Mesenchymal stem cell (in vitro differentiated cells and primary cell): ENCODE data around the gene IGF2R.

Experiments used
- DNase-seq: peaks from one replicate; pipeline ENCODE4 v3.0.0-alpha.2; 2013
- H2AFZ ChIP-seq: one replicate; pipeline ENCODE4 v1.6.1; 2013; ENCODE audit warnings: low read depth, mild to moderate bottlenecking, control low read depth, inconsistent platforms, low read length, moderate library complexity
- H2AK5ac ChIP-seq: 2 replicates; pipeline ENCODE4 v1.6.1; 2013; ENCODE audit warnings: low read length, moderate library complexity, mild to moderate bottlenecking, inconsistent platforms; ENCODE audit not compliant: severe bottlenecking
- H2BK120ac ChIP-seq: one replicate; pipeline ENCODE4 v1.6.1; 2013; ENCODE audit warnings: low read depth, mild to moderate bottlenecking, inconsistent platforms, low read length, moderate library complexity
- H2BK12ac ChIP-seq, 2 experiments: one replicate each; pipeline ENCODE4 v1.6.1; 2013; ENCODE audit warnings: inconsistent platforms in 2 of 2, low read length in 2 of 2, mild to moderate bottlenecking in 2 of 2, moderate library complexity in 2 of 2, control low read depth in 1 of 2
- H2BK15ac ChIP-seq: one replicate; pipeline ENCODE4 v1.6.1; 2013; ENCODE audit warnings: mild to moderate bottlenecking, low read depth, inconsistent platforms; ENCODE audit not compliant: poor library complexity, severe bottlenecking
- H2BK5ac ChIP-seq: 2 replicates; pipeline ENCODE4 v1.6.1; 2013; ENCODE audit warnings: low read depth, mild to moderate bottlenecking, low read length, control low read depth, inconsistent platforms; ENCODE audit not compliant: poor library complexity, severe bottlenecking
- H3K14ac ChIP-seq, 2 experiments: one replicate each; pipeline ENCODE4 v1.6.1; 2013; ENCODE audit warnings: inconsistent platforms in 2 of 2, low read length in 2 of 2, control low read depth in 1 of 2, mild to moderate bottlenecking in 1 of 2, moderate library complexity in 1 of 2
- H3K18ac ChIP-seq, 2 experiments: one replicate each; pipeline ENCODE4 v1.6.1; 2013; ENCODE audit warnings: inconsistent platforms in 2 of 2, low read length in 2 of 2, control low read depth in 1 of 2, low read depth in 1 of 2, mild to moderate bottlenecking in 1 of 2
- H3K23ac ChIP-seq, 2 experiments: one replicate each; pipeline ENCODE4 v1.6.1; 2013; ENCODE audit warnings: inconsistent platforms in 2 of 2, low read length in 2 of 2, mild to moderate bottlenecking in 2 of 2, moderate library complexity in 2 of 2, control low read depth in 1 of 2
- H3K27ac ChIP-seq: 2 replicates; pipeline ENCODE4 v1.5.1; 2013; ENCODE audit warnings: mild to moderate bottlenecking, moderate library complexity, low read length, control low read depth, inconsistent platforms; ENCODE audit not compliant: poor library complexity, severe bottlenecking
- H3K27me3 ChIP-seq, 2 experiments: 2 replicates each; pipeline versions ENCODE4 v1.6.1 to v1.7.0; 2013; ENCODE audit warnings: low read length in 2 of 2, mild to moderate bottlenecking in 2 of 2, moderate library complexity in 2 of 2, control low read depth in 1 of 2, inconsistent platforms in 1 of 2; ENCODE audit not compliant: control insufficient read depth in 1 of 2, insufficient read depth in 1 of 2
- H3K36me3 ChIP-seq, 2 experiments: 2 replicates each; pipeline versions ENCODE4 v1.6.1 to v1.7.0; 2013; ENCODE audit warnings: low read length in 2 of 2, control low read depth in 1 of 2, inconsistent platforms in 1 of 2, low read depth in 1 of 2, mild to moderate bottlenecking in 1 of 2; ENCODE audit not compliant: insufficient read depth in 2 of 2, control insufficient read depth in 1 of 2
- H3K4ac ChIP-seq, 2 experiments: one replicate each; pipeline ENCODE4 v1.6.1; 2013; ENCODE audit warnings: inconsistent platforms in 2 of 2, low read length in 2 of 2, mild to moderate bottlenecking in 2 of 2, moderate library complexity in 2 of 2, control low read depth in 1 of 2, low read depth in 1 of 2
- H3K4me1 ChIP-seq: 2 replicates; pipeline ENCODE4 v1.6.1; 2013; ENCODE audit warnings: low read depth, low read length, control low read depth; ENCODE audit not compliant: control insufficient read depth, insufficient read depth
- H3K4me2 ChIP-seq: 2 replicates; pipeline ENCODE4 v1.6.1; 2013; ENCODE audit warnings: low read length, mild to moderate bottlenecking, inconsistent platforms; ENCODE audit not compliant: poor library complexity, severe bottlenecking
- H3K4me3 ChIP-seq, 2 experiments: 2 replicates each; pipeline versions ENCODE4 v1.5.1 to v1.7.0; 2013; ENCODE audit warnings: low read length in 2 of 2, mild to moderate bottlenecking in 2 of 2, control low read depth in 1 of 2, low read depth in 1 of 2; ENCODE audit not compliant: insufficient read depth in 1 of 2
- H3K79me1 ChIP-seq: replicated peaks from 2 replicates; pipeline ENCODE4 v1.6.1; 2013; ENCODE audit warnings: mild to moderate bottlenecking, control low read depth, low read length, inconsistent platforms; ENCODE audit not compliant: poor library complexity, severe bottlenecking
- H3K9ac ChIP-seq: 2 replicates; pipeline ENCODE4 v1.7.0; 2013; ENCODE audit warnings: mild to moderate bottlenecking, low read length, moderate library complexity
- H3K9me3 ChIP-seq: 2 replicates; pipeline ENCODE4 v1.7.0; 2013; ENCODE audit warnings: mild to moderate bottlenecking, low read length; ENCODE audit not compliant: control insufficient read depth
- H4K8ac ChIP-seq: one replicate; pipeline ENCODE4 v1.6.1; 2013; ENCODE audit warnings: inconsistent platforms, mild to moderate bottlenecking, low read length, moderate library complexity
- H4K91ac ChIP-seq: one replicate; pipeline ENCODE4 v1.6.1; 2013; ENCODE audit warnings: mild to moderate bottlenecking, low read length, inconsistent platforms
- WGBS: methylation state at CpG from one replicate; pipeline ENCODE4 v1.1.7; 2013; ENCODE audit warnings: mixed read lengths; 5-methylcytosine and 5-hydroxymethylcytosine counted together

Gene IGF2R

DNA sequence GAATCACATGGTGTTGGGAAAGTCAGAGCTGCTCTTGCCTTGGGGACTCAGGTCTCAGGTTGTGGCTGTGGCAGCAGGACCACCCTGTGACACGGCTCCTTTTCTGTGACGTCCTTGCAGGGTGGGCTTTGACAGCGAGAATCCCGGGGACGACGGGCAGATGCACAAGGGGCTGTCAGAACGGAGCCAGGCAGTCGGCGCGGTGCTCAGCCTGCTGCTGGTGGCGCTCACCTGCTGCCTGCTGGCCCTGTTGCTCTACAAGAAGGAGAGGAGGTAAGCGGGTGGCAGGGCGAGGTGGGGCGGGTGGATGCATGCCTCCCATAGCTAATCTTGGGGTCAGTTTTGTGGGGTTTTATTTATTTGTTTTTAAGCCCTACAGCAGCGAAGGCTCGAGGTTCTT is 133.5 kb downstream of the IGF2R start:
- no peak for DNase-seq
- peaks cover 56 to 88% of the 10 kb centered on the region in 2 experiments for H3K36me3 ChIP-seq
- H3K27me3 ChIP-seq = no peaks in the 10 kb centered on the region
- no peak overlapping the region for H3K27ac ChIP-seq
- no peak overlapping the region for H2AFZ ChIP-seq
- peaks cover 38% of the 10 kb centered on the region for H3K79me1 ChIP-seq
- no peak overlapping the region for H2BK120ac ChIP-seq
- H3K4me2 ChIP-seq = no peak overlapping the region
- no peak overlapping the region for H4K91ac ChIP-seq
- no peak overlapping the region for H3K18ac ChIP-seq
- H3K9ac ChIP-seq = no peak overlapping the region
- no peak overlapping the region for H2BK12ac ChIP-seq
- H3K4me1 ChIP-seq = peaks cover 3% of the 10 kb centered on the region
- H3K9me3 ChIP-seq = no peaks in the 10 kb centered on the region
- no peak overlapping the region for H3K14ac ChIP-seq
- H3K4me3 ChIP-seq = no peak overlapping the region
- no peak overlapping the region for H3K4ac ChIP-seq
- H2BK15ac ChIP-seq = no peak overlapping the region
- H2BK5ac ChIP-seq = no peak overlapping the region
- no peak overlapping the region for H3K23ac ChIP-seq
- no peak overlapping the region for H4K8ac ChIP-seq
- no peak overlapping the region for H2AK5ac ChIP-seq
- 96% methylated on average over 16 of the region's 16 CpGs for WGBS

DNA sequence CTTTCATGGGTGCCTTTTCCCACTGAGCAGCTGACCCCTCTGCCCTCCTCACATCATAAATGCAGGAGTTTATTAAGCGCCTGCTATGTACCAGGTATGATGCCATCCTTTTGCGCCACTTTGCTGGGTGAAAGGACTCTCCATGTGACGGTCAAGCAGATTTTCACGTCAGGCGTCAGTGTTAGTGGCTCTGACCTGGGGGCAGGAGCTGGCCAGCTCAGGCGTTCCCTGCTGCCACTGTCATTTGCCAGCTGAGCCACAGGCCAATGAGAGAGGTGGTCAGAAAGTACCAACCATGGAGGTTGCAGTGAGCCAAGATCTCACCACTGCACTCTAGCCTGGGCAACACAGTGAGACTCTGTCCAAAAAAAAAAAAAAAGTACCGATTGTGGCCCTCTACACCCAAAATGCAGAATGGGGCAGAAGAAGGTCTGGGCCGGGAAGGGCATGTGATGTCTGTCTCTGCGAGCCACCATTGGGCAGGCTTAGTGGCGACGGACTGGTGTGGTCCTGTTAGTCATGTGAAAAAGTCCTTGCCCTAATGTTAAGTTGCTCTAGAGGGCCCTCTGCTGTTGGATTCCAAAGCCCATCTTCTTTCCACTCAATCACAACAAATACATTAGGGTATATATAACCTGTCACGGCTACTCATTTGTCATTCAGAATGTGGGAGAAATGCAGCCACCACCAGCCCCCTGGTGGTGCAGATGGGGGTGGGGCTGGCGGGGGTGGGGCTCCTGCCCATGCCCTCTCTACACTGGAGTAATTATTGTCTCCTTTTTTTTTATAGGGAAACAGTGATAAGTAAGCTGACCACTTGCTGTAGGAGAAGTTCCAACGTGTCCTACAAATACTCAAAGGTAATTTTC is 134.3 kb downstream of the IGF2R start:
- H3K27ac ChIP-seq = no peak overlapping the region
- H3K9me3 ChIP-seq = no peaks in the 10 kb centered on the region
- no peak overlapping the region for H3K4me2 ChIP-seq
- H3K23ac ChIP-seq = no peak overlapping the region
- H4K91ac ChIP-seq = no peak overlapping the region
- H2BK15ac ChIP-seq = no peak overlapping the region
- peak; percentile 32 for DNase-seq
- no peak overlapping the region for H2AK5ac ChIP-seq
- H3K36me3 ChIP-seq = peaks cover 57 to 88% of the 10 kb centered on the region in 2 experiments
- H4K8ac ChIP-seq = no peak overlapping the region
- H2BK12ac ChIP-seq = no peak overlapping the region
- no peak overlapping the region for H3K18ac ChIP-seq
- H3K4ac ChIP-seq = no peak overlapping the region
- peaks cover 3% of the 10 kb centered on the region for H3K4me1 ChIP-seq
- H3K14ac ChIP-seq = no peak overlapping the region
- H3K9ac ChIP-seq = no peak overlapping the region
- H3K79me1 ChIP-seq = peaks cover 33% of the 10 kb centered on the region
- H3K27me3 ChIP-seq = no peaks in the 10 kb centered on the region
- WGBS = 93% methylated on average over 14 of the region's 14 CpGs
- no peak overlapping the region for H2AFZ ChIP-seq
- no peak overlapping the region for H2BK5ac ChIP-seq
- no peak overlapping the region for H2BK120ac ChIP-seq
- H3K4me3 ChIP-seq = no peak overlapping the region

DNA sequence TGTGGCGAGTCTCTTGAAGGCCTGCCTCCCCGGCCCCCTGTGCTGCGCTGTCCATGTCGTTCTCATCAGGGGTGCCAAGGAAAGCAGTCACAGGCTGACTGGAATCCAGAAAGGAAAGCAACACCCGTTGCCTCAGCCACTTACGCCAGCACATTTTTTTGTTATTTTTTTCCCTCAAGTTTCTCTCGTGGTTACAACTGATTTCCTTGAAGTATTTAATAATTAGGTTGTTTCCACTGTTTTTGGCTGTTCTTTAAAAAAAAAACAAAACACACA is 134.9 kb downstream of the IGF2R start:
- Histone ChIP-seq H2BK120ac (no peak overlapping the region), H2BK5ac (no peak overlapping the region), H3K27ac (no peak overlapping the region), H3K36me3 (peaks cover 56 to 85% of the 10 kb centered on the region in 2 experiments), H4K8ac (no peak overlapping the region), H3K9me3 (no peaks in the 10 kb centered on the region), H3K4me3 (no peak overlapping the region), H2BK12ac (no peak overlapping the region), H3K23ac (no peak overlapping the region), H3K4ac (no peak overlapping the region), H3K4me1 (peaks cover 3% of the 10 kb centered on the region), H2AK5ac (no peak overlapping the region), H3K9ac (no peak overlapping the region), H3K4me2 (no peak overlapping the region), H3K27me3 (no peaks in the 10 kb centered on the region), H4K91ac (no peak overlapping the region), H3K79me1 (peaks cover 33% of the 10 kb centered on the region), H3K18ac (no peak overlapping the region), H2BK15ac (no peak overlapping the region), H2AFZ (no peak overlapping the region), H3K14ac (no peak overlapping the region)
- no peak for DNase-seq
- WGBS = 98% methylated on average over 5 of the region's 7 CpGs

GRCh38 chr6:160104821-160105517 is 136.1 kb downstream of the IGF2R start:
- H3K9ac ChIP-seq = no peak overlapping the region
- H3K4ac ChIP-seq = no peak overlapping the region
- H3K18ac ChIP-seq = no peak overlapping the region
- no peak overlapping the region for H3K14ac ChIP-seq
- peaks cover 35% of the 10 kb centered on the region for H3K79me1 ChIP-seq
- H4K91ac ChIP-seq = no peak overlapping the region
- no peak overlapping the region for H2BK15ac ChIP-seq
- H2BK5ac ChIP-seq = no peak overlapping the region
- no peak overlapping the region for H2AFZ ChIP-seq
- H3K27ac ChIP-seq = no peak overlapping the region
- H3K27me3 ChIP-seq = no peaks in the 10 kb centered on the region
- no peak overlapping the region for H2AK5ac ChIP-seq
- H3K4me2 ChIP-seq = no peak overlapping the region
- no peak overlapping the region for H2BK120ac ChIP-seq
- H4K8ac ChIP-seq = no peak overlapping the region
- H3K9me3 ChIP-seq = no peaks in the 10 kb centered on the region
- WGBS = 97% methylated on average over 18 of the region's 20 CpGs
- H3K36me3 ChIP-seq = peaks cover 65 to 86% of the 10 kb centered on the region in 2 experiments
- no peak for DNase-seq
- H2BK12ac ChIP-seq = peak overlapping the region in 1 of 2 experiments; percentile 11
- H3K23ac ChIP-seq = no peak overlapping the region
- no peak overlapping the region for H3K4me3 ChIP-seq
- peaks cover 3% of the 10 kb centered on the region for H3K4me1 ChIP-seq
